DND-41 (cell line): ENCODE measurements around the gene SPTBN5.

ENCODE experiments used
- ATAC-seq: fragments of 200-7000 bp; cut with Tn5 transposase; 3 replicates; pipeline ENCODE4 v1.9.1; 2021; ENCODE audit warnings: low read depth; ENCODE audit not compliant: insufficient read depth
- DNase-seq: peaks from one replicate; pipeline ENCODE4 v3.0.0-alpha.2; 2020
- H2AFZ ChIP-seq: 2 replicates; pipeline ENCODE4 v1.6.0; 2012; ENCODE audit warnings: low read depth, low read length
- H3K27ac ChIP-seq: 2 replicates; pipeline ENCODE4 v1.5.1; 2012; ENCODE audit warnings: low read length, inconsistent platforms
- H3K27me3 ChIP-seq: fragments of 200-600 bp; sonication (generic); 2 replicates; pipeline ENCODE4 v1.6.0; 2012; ENCODE audit warnings: low read length, mild to moderate bottlenecking, inconsistent platforms; ENCODE audit not compliant: insufficient read depth, poor library complexity
- H3K36me3 ChIP-seq: 2 replicates; pipeline ENCODE4 v1.5.1; 2012; ENCODE audit warnings: low read length, inconsistent platforms; ENCODE audit not compliant: insufficient read depth
- H3K4me1 ChIP-seq: 2 replicates; pipeline ENCODE4 v1.5.1; 2012; ENCODE audit warnings: mild to moderate bottlenecking, low read length; ENCODE audit not compliant: insufficient read depth
- H3K4me2 ChIP-seq: 2 replicates; pipeline ENCODE4 v1.6.0; 2012; ENCODE audit warnings: mild to moderate bottlenecking, moderate library complexity, low read length, inconsistent platforms; ENCODE audit not compliant: insufficient read depth
- H3K4me3 ChIP-seq, 2 experiments: fragments of 200-600 bp in 1 of 2; shearing (Covaris generic) in 1 of 2; 2 replicates each; pipeline ENCODE4 v1.5.1; 2012 to 2016; ENCODE audit warnings: inconsistent platforms in 2 of 2, low read length in 2 of 2, mild to moderate bottlenecking in 2 of 2, low read depth in 1 of 2, moderate library complexity in 1 of 2
- H3K79me2 ChIP-seq: 2 replicates; pipeline ENCODE4 v1.6.0; 2012; ENCODE audit warnings: low read length, inconsistent platforms; ENCODE audit not compliant: insufficient read depth
- H3K9ac ChIP-seq: 2 replicates; pipeline ENCODE4 v1.6.0; 2012; ENCODE audit warnings: low read depth, mild to moderate bottlenecking, inconsistent platforms, low read length, moderate library complexity
- H3K9me3 ChIP-seq: 2 replicates; pipeline ENCODE4 v1.5.1; 2012; ENCODE audit warnings: low read length, moderate library complexity, mild to moderate bottlenecking, inconsistent platforms; ENCODE audit not compliant: insufficient read depth, severe bottlenecking
- H4K20me1 ChIP-seq: 2 replicates; pipeline ENCODE4 v1.6.0; 2012; ENCODE audit warnings: low read length; ENCODE audit not compliant: insufficient read depth
- CTCF ChIP-seq: IDR thresholded peaks from 2 replicates; pipeline ENCODE4 v1.5.1; 2012; ENCODE audit warnings: borderline replicate concordance, low read length, moderate library complexity, mild to moderate bottlenecking; ENCODE audit not compliant: poor library complexity, severe bottlenecking; ENCODE audit errors: extremely low read depth
- EZH2 ChIP-seq: IDR thresholded peaks from 3 replicates; pipeline ENCODE4 v1.6.1; 2012; ENCODE audit warnings: borderline replicate concordance, low read depth, mild to moderate bottlenecking, moderate library complexity, low read length, inconsistent platforms; ENCODE audit not compliant: severe bottlenecking

The SPTBN5 gene

GRCh38 chr15:41810651-41811431 is 83.0 kb downstream of the SPTBN5 start:
- Histone ChIP-seq H3K79me2 (no peaks in the 10 kb centered on the region), H3K27ac (no peak overlapping the region), H3K4me3 (no peak overlapping the region), H3K27me3 (no peaks in the 10 kb centered on the region), H3K9me3 (no peaks in the 10 kb centered on the region), H4K20me1 (no peaks in the 10 kb centered on the region), H3K9ac (no peak overlapping the region), H3K4me1 (no peaks in the 10 kb centered on the region), H3K4me2 (no peak overlapping the region), H2AFZ (no peak overlapping the region), H3K36me3 (peaks cover 30% of the 10 kb centered on the region)
- TF ChIP-seq CTCF, result no peak
- TF ChIP-seq EZH2, result no peak
- ATAC-seq (no peak), DNase-seq (no peak)

GRCh38 chr15:41809526-41810220 is 84.2 kb downstream of the SPTBN5 start:
- Histone ChIP-seq H3K4me2 (no peak overlapping the region), H4K20me1 (no peaks in the 10 kb centered on the region), H3K4me1 (no peaks in the 10 kb centered on the region), H3K9ac (no peak overlapping the region), H3K9me3 (no peaks in the 10 kb centered on the region), H3K27ac (no peak overlapping the region), H2AFZ (no peak overlapping the region), H3K36me3 (peaks cover 19% of the 10 kb centered on the region; the same call in 1 of the 2 replicates), H3K4me3 (no peak overlapping the region), H3K27me3 (no peaks in the 10 kb centered on the region), H3K79me2 (no peaks in the 10 kb centered on the region)
- no peak for DNase-seq
- TF ChIP-seq CTCF (no peak), EZH2 (no peak)
- ATAC-seq, result no peak

GRCh38 chr15:41809121-41809520 is 84.7 kb downstream of the SPTBN5 start:
- ATAC-seq (no peak), DNase-seq (no peak)
- 0 out of 2 replicates have a peak, but pooled peaks cover 2% of the 10 kb centered on the region for H4K20me1 ChIP-seq
- no peaks in the 10 kb centered on the region for H3K27me3 ChIP-seq
- H3K4me3 ChIP-seq, result no peak overlapping the region
- H3K9ac ChIP-seq, result no peak overlapping the region
- H3K9me3 ChIP-seq, result no peaks in the 10 kb centered on the region
- peaks cover 15% of the 10 kb centered on the region; the same call in 1 of the 2 replicates for H3K36me3 ChIP-seq
- no peak overlapping the region for H2AFZ ChIP-seq
- no peaks in the 10 kb centered on the region for H3K4me1 ChIP-seq
- no peak overlapping the region for H3K27ac ChIP-seq
- TF ChIP-seq EZH2 (no peak), CTCF (no peak)
- no peak overlapping the region for H3K4me2 ChIP-seq
- H3K79me2 ChIP-seq, result no peaks in the 10 kb centered on the region
